ENCODE measurements around the gene GZMB.
A peak's percentile ranks its signal among the peaks of the same experiment; 100 is the strongest.
"Not testable (repeated sequence)": the region's sequence is repeated elsewhere in the genome, so short reads cannot be mapped to it uniquely, and the experiment has no call there.

GZMB gene

DNA sequence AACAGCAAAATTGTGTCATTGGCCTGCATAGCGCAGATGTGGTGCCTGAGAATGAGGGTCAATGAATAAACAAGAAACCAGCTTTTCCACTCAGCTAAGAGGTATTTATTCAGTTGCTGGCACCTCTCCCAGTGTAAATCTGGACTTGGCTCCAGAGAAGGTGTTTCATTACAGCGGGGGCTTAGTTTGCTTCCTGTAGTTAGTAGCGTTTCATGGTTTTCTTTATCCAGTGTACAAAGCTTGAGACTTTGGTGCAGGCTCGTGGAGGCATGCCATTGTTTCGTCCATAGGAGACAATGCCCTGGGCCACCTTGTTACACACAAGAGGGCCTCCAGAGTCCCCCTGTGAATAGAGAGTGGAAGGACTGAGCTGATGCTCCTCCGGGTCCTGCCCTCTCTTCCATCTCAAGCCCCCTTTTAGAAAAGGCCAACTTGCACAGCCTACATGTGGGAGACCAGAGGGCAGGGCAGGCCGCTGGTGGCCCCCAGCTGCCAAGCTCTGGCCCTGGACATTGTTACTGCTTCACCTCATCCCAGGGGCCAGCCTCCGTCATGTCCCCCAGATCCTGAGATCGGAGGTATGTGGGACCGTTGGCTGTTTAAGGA is 3.0 kb downstream of the GZMB start:
- DNase-seq: peak; percentile 75

DNA sequence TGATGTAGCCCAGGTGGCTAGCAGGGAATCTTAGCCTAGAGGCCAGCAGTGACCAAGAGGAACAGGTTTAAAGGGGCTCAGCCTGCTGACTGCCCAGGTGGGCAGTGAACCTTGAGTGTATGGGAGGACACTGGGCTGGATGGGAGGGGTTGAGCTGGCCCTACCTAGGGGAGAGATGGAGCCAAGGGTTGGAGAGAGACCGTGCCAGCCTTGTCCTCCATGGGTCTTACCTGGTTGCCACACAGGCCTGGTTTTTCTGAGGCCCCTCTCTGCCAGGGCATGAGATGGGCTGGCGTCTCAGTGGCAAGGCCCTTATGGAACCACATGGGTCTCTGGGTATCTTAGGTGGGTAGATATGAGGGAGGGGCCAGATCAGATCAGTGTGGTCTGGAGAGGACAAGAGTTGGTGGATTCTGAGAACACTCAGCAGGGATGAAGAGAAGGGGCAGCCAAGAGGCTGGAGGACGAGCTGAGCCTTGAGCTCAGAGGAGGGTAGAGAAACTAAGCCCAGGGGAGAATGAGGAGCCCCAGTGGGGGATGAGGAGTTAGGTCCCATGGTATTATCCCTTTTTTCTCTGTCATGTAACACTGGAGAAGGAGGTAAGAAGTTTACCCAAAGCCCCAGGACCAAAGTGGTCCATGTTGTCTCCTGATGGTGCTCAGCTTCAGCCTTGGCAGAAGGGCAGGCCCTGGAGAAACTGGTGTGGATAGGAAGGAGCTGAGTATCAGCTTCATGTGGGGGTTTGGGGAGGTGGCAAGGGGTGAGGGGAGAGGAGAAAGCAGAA is 3.7 kb downstream of the GZMB start:
- DNase-seq: no peak

DNA sequence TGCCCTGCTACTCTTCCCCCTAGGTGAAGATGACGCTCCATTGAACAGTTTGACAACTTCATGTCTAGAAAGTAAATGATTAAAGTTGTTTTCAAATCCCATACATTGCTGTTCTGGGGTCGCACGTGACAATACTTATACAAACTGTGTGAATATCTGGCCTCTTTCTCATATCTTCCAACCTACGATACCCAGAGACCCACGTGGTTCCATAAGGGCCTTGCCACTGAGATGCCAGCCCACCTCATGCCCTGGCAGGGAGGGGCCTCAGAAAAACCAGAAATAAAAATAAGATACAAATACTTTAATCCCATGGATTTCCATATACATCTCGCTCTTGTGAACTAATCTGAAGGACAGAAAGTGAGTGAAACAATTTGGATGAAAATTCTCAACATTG is 4.5 kb downstream of the GZMB start:
- DNase-seq: no peak

DNA sequence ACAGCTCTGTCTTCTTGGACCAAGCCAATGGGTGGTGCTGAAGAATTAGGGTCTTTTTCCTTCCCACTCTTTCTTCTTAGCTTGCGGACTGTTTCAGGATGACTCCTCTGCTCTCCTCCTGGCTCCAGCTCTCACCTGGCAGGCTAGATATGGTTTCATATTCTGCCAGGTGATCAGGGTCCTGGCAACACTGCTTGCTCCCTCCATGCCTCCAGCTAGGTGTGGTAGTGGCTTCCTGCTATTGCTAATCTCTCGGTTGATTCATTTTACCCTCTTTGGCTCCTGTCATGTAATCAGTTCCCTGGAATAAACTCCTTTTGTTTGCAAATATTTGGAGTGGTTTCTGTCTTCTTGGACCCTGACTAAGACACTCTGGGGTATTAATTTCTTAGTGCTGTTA is 20.2 kb downstream of the GZMB start:
- no peak for DNase-seq

GRCh38 chr14:24613241-24613640 is 20.7 kb downstream of the GZMB start:
- DNase-seq: no peak

DNA sequence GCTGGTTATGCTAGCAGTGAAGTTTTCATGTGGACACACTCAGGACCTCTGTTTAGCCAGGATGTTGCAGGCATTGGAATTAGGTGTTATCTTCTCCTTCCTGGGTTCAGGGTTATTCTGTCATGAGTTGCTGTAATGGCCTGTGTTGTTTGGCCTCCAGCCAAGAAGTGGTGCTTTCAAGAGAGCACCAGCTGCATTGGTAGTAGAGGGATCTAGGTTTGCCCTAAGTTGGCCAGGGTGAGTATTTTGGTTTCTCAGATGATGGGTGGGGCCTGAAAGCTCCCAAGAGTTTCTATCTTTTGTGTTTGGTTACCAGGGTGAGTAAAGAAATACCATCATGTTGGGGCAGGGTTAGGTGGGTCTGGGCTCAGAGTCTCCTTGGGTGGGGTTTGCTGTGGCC is 21.8 kb downstream of the GZMB start:
- DNase-seq: peak; percentile 52

DNA sequence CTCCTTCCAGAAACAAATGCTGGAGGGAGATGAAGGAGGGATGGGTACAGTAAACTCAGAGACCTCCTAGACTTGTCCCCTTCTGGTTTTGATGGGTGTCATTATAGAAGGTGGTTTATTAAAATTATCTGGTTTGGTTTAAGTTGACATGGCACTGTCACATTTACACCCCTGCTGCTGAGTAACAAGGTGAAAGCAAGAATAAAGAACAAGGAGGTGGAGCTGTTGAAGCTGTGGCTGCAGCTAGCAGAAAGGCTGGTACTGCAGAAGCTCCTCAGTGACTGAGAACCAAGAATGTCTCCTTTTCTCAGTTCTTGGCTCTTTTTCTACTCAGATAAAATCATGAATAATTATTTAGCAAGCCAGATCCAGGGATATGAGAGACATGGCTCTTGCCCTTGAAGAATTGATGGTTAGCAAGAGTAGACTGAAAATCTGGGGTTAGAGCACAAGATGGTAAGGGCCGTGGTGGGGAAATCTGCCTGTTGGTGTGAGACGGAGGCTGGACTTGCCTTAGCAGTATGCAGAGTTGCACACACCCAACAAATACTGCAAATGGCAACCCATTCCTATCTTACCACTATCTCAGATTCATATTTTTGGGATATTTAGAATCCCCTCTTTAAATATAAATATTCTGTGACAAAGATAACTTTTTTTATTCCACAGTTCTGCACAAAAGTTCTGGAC is 24.2 kb downstream of the GZMB start, which contains the start of gene GZMH:
GZMH (minus strand) TSS at position 31 of the 690 bp plus-strand sequence. CDS start 72 bp downstream, outside the sequence.
- no peak for DNase-seq

DNA sequence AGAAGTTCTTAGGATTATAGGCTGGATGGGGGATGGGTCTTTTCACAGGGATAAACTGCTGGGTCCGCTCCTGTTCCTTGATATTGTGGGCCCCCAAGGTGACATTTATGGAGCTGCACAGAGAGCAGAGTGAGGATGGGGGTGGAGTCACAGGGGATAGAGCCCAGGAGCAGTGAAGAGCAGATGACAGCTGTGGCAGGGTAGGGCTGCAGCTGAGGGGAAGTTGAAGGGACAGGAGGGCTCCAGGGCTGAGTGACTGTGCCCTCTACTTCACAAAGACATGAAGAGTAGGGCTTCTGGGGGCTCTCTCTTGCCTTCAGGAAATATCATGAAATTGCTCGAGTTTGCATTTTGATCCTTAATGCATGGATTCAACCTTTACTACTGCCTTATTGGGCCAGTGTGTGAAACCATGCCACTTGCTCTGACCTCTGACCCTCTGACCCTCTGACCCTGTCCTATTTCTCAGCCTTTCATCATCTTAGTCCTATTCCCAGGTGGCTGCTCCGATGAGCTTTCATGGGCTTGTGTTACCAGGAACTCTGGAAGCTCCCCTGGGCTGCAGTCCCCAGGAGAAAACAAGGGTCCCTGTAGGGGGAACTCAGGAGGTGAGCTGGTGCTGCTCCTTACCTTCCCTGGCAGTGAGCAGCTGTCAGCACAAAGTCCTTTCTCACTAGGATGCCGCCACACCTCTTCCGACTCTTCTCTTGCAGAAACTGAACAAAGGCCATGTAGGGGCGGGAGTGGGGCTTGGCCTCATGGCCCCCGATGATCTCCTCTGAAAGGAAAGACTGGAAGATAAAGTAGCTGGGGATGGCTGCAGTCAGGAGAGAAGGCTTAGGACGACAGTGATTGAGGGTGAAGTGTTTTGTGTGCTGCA is 26.1 kb downstream of the GZMB start:
- DNase-seq: no peak

GRCh38 chr14:24607081-24607480 is 26.9 kb downstream of the GZMB start:
- no peak for DNase-seq

DNA sequence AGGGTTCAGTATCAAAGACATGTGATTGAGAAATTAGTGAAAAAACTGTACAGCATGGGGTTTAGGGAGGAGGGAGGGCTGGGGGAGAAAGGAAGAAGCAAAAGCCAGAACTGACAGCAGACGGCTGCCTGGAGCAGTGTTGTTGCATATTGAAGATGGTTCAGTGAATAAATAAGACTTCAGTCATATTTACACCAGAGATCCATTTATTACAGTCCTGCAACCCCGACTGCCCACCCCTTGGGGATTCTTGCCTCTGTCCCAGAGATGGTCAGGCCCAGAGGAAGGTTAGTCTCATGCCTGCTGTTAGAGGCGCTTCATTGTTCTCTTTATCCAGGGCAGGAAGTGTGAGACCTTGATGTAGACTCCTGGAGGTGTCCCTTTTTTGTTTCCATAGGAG is 27.7 kb downstream of the GZMB start:
- no peak for DNase-seq

GRCh38 chr14:24605435-24606190 is 28.4 kb downstream of the GZMB start:
- no peak for DNase-seq

DNA sequence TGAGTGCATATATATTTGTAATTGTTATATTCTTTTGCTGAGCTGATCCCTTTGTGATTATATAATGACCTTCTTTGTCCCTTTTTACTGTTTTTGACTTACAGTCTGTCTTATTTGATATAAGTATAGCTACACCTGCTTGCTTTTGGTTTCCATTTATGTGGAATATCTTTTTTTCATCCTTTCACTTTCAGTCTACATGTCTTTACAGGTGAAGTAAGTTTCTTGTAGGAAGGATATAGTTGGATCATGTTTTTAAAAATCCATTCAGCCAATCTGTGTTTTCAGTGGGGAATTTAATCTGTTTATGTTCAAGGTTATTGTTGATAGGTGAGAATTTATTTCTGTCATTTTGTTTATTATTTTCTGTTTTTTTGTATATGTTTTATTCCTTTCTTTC is 36.6 kb downstream of the GZMB start:
- no peak for DNase-seq

DNA sequence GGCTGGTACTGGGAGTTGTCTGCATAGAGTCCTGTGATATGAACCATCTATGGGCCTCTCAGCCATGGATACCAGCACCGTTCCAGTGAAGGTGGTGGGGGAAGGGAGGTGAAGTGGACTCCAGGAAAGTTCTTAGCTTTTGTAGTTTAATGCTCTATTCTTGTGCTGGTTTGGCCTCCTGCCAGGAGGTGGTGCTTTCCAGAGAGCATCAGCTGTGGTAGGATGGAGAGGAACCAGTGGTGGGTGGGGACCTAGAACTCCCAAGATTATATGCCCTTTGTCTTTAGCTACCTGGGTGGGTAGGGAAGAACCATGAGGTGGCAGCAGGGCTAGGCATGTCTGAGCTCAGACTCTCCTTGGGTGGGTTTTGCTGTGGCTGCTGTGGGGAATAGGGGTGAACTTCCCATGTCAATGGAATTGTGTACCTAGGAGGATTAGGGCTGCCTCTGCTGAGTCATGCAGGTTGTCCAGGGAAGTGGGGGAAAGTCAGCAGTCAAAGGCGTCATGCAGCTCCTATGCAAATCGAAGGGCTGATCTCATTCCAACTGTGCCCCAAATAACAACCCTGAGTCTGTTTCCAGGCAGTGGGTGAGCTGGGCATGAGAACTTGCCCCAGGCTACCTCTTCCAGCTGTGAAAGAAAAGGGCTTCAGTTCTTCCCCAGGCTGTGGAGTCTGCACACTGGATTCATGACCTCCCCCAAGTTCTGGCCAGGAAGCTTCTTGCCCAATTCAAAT is 38.7 kb downstream of the GZMB start:
- no peak for DNase-seq

GRCh38 chr14:24591004-24591403 is 43.0 kb downstream of the GZMB start:
- not testable (repeated sequence) for DNase-seq

DNA sequence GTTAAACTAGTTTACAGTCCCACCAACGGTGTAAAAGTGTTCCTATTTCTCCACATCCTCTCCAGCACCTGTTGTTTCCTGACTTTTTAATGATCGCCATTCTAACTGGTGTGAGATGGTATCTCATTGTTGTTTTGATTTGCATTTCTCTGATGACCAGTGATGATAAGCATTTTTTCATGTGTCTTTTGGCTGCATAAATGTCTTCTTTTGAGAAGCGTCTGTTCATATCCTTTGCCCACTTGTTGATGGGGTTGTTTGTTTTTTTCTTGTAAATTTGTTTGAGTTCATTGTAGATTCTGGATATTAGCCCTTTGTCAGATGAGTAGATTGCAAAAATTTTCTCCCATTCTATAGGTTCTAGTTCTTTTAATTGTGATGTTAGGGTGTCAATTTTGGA is 49.6 kb downstream of the GZMB start:
- not testable (repeated sequence) for DNase-seq

All from DMS153 (cell line).